Measurements from ENCODE around the gene SART1.

SART1 gene

GRCh38 chr11:66012371-66012945, 50.9 kb downstream of the SART1 start:
- no peak overlapping the region for H3K4me3 ChIP-seq (replicated peaks; ENCODE audit: low read depth, low read length)
- no peak for TF ChIP-seq CTCF (IDR thresholded peaks at IDR 0.05; ENCODE audit: low read length, missing control alignments)
- DNase-seq (ENCODE audit: low read depth): no peak

- no peak for TF ChIP-seq CTCF (IDR thresholded peaks at IDR 0.05; ENCODE audit: low read length, missing control alignments)
- no peak overlapping the region for H3K4me3 ChIP-seq (replicated peaks; ENCODE audit: low read depth, low read length)
- no peak for DNase-seq (ENCODE audit: low read depth)
Observed at GRCh38 chr11:66012946-66013761, 51.6 kb downstream of the SART1 start.

- no peak for DNase-seq (ENCODE audit: low read depth)
- no peak for TF ChIP-seq CTCF (IDR thresholded peaks at IDR 0.05; ENCODE audit: low read length, missing control alignments)
- H3K4me3 ChIP-seq (replicated peaks; ENCODE audit: low read depth, low read length): no peak overlapping the region
Observed at GRCh38 chr11:66013762-66014100, 52.2 kb downstream of the SART1 start.

GRCh38 chr11:66014804-66015453, 53.4 kb downstream of the SART1 start:
- DNase-seq (ENCODE audit: low read depth): no peak
- no peak overlapping the region for H3K4me3 ChIP-seq (replicated peaks; ENCODE audit: low read depth, low read length)
- TF ChIP-seq CTCF (IDR thresholded peaks at IDR 0.05; ENCODE audit: low read length, missing control alignments): no peak

GRCh38 chr11:66015454-66015881, 53.9 kb downstream of the SART1 start:
- H3K4me3 ChIP-seq (replicated peaks; ENCODE audit: low read depth, low read length): no peak overlapping the region
- DNase-seq (ENCODE audit: low read depth): peak; percentile 46
- TF ChIP-seq CTCF (IDR thresholded peaks at IDR 0.05; ENCODE audit: low read length, missing control alignments): no peak

GRCh38 chr11:66015936-66016792, 54.6 kb downstream of the SART1 start:
- no peak overlapping the region for H3K4me3 ChIP-seq (replicated peaks; ENCODE audit: low read depth, low read length)
- no peak for TF ChIP-seq CTCF (IDR thresholded peaks at IDR 0.05; ENCODE audit: low read length, missing control alignments)
- no peak for DNase-seq (ENCODE audit: low read depth)
